ENCODE results near the gene RCHY1. TPM values are rescaled to one million over a fixed set of nuclear protein-coding genes. Genes with fewer than 3 reads are reported as not detected.
A peak's percentile ranks its signal among the peaks of the same experiment; 100 is the strongest.

RCHY1 gene
- total and polyA plus RNA-seq, 2 experiments from 2014 or later: 42.9 to 46.5 TPM

DNA sequence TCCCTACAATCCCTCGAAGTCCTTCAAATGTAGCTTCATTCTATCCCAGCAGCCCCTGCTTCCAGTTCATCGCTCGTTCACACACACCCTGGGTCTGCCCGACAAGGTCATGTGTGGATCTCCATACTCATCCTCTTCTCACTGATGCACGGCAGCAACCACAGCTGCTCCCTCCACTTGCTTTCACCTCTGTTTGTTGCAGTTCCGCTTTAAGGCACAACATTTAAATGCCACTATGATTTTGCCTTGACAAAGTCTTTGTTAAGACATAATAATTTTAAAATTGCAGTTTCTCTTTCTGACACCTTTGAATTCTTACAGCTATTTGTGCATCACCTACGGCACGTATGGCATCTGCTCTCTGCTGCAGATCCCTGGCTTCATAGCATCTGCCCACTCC is 43.5 kb upstream of the RCHY1 start:
- no peak overlapping the region for H3K4me3 ChIP-seq
- H3K79me2 ChIP-seq (replicated peaks; ENCODE audit: insufficient read depth): no peaks in the 10 kb centered on the region

More for the DNA sequence above, 43.5 kb upstream of the RCHY1 start:
- ATAC-seq (no peak), DNase-seq (ENCODE audit: low spot score) (no peak)
- Histone ChIP-seq H3K36me3 (ENCODE audit: insufficient read depth) (no peaks in the 10 kb centered on the region), H3K27me3 (ENCODE audit: insufficient read depth) (no peaks in the 10 kb centered on the region), H3F3A (replicated peaks; ENCODE audit: low read depth) (no peaks in the 10 kb centered on the region), H4K20me1 (replicated peaks; ENCODE audit: insufficient read depth) (no peaks in the 10 kb centered on the region), H3K27ac (ENCODE audit: low read depth) (no peak overlapping the region), H3K4me1 (ENCODE audit: insufficient read depth) (no peaks in the 10 kb centered on the region), H3K9me2 (ENCODE audit: insufficient read depth) (no peaks in the 10 kb centered on the region), H3K4me2 (no peak overlapping the region), H2AFZ (peak overlapping the region; percentile 38; the same call in 1 of the 2 replicates)
- Mint-ChIP-seq H3K27me3 (ENCODE audit: insufficient read depth, low read depth, poor library complexity) (peaks cover 4% of the 10 kb centered on the region), H3K36me3 (ENCODE audit: low read depth) (no peaks in the 10 kb centered on the region; the same call in 2 of the 3 replicates), H3K9me3 (no peaks in the 10 kb centered on the region), H3K27ac (no peak overlapping the region), H3K4me1 (peaks cover 16% of the 10 kb centered on the region), H3K4me3 (no peak overlapping the region)
- TF ChIP-seq, protein P1, sequence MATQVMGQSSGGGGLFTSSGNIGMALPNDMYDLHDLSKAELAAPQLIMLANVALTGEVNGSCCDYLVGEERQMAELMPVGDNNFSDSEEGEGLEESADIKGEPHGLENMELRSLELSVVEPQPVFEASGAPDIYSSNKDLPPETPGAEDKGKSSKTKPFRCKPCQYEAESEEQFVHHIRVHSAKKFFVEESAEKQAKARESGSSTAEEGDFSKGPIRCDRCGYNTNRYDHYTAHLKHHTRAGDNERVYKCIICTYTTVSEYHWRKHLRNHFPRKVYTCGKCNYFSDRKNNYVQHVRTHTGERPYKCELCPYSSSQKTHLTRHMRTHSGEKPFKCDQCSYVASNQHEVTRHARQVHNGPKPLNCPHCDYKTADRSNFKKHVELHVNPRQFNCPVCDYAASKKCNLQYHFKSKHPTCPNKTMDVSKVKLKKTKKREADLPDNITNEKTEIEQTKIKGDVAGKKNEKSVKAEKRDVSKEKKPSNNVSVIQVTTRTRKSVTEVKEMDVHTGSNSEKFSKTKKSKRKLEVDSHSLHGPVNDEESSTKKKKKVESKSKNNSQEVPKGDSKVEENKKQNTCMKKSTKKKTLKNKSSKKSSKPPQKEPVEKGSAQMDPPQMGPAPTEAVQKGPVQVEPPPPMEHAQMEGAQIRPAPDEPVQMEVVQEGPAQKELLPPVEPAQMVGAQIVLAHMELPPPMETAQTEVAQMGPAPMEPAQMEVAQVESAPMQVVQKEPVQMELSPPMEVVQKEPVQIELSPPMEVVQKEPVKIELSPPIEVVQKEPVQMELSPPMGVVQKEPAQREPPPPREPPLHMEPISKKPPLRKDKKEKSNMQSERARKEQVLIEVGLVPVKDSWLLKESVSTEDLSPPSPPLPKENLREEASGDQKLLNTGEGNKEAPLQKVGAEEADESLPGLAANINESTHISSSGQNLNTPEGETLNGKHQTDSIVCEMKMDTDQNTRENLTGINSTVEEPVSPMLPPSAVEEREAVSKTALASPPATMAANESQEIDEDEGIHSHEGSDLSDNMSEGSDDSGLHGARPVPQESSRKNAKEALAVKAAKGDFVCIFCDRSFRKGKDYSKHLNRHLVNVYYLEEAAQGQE (IDR thresholded peaks at IDR 0.05; ENCODE audit: unreplicated experiment): no peak
- no peak for TF ChIP-seq EZH2phosphoT487 (IDR thresholded peaks at IDR 0.05; ENCODE audit: unreplicated experiment)
- TF ChIP-seq JUNB (IDR thresholded peaks at IDR 0.05; ENCODE audit: unreplicated experiment): no peak
- TF ChIP-seq, protein P2, sequence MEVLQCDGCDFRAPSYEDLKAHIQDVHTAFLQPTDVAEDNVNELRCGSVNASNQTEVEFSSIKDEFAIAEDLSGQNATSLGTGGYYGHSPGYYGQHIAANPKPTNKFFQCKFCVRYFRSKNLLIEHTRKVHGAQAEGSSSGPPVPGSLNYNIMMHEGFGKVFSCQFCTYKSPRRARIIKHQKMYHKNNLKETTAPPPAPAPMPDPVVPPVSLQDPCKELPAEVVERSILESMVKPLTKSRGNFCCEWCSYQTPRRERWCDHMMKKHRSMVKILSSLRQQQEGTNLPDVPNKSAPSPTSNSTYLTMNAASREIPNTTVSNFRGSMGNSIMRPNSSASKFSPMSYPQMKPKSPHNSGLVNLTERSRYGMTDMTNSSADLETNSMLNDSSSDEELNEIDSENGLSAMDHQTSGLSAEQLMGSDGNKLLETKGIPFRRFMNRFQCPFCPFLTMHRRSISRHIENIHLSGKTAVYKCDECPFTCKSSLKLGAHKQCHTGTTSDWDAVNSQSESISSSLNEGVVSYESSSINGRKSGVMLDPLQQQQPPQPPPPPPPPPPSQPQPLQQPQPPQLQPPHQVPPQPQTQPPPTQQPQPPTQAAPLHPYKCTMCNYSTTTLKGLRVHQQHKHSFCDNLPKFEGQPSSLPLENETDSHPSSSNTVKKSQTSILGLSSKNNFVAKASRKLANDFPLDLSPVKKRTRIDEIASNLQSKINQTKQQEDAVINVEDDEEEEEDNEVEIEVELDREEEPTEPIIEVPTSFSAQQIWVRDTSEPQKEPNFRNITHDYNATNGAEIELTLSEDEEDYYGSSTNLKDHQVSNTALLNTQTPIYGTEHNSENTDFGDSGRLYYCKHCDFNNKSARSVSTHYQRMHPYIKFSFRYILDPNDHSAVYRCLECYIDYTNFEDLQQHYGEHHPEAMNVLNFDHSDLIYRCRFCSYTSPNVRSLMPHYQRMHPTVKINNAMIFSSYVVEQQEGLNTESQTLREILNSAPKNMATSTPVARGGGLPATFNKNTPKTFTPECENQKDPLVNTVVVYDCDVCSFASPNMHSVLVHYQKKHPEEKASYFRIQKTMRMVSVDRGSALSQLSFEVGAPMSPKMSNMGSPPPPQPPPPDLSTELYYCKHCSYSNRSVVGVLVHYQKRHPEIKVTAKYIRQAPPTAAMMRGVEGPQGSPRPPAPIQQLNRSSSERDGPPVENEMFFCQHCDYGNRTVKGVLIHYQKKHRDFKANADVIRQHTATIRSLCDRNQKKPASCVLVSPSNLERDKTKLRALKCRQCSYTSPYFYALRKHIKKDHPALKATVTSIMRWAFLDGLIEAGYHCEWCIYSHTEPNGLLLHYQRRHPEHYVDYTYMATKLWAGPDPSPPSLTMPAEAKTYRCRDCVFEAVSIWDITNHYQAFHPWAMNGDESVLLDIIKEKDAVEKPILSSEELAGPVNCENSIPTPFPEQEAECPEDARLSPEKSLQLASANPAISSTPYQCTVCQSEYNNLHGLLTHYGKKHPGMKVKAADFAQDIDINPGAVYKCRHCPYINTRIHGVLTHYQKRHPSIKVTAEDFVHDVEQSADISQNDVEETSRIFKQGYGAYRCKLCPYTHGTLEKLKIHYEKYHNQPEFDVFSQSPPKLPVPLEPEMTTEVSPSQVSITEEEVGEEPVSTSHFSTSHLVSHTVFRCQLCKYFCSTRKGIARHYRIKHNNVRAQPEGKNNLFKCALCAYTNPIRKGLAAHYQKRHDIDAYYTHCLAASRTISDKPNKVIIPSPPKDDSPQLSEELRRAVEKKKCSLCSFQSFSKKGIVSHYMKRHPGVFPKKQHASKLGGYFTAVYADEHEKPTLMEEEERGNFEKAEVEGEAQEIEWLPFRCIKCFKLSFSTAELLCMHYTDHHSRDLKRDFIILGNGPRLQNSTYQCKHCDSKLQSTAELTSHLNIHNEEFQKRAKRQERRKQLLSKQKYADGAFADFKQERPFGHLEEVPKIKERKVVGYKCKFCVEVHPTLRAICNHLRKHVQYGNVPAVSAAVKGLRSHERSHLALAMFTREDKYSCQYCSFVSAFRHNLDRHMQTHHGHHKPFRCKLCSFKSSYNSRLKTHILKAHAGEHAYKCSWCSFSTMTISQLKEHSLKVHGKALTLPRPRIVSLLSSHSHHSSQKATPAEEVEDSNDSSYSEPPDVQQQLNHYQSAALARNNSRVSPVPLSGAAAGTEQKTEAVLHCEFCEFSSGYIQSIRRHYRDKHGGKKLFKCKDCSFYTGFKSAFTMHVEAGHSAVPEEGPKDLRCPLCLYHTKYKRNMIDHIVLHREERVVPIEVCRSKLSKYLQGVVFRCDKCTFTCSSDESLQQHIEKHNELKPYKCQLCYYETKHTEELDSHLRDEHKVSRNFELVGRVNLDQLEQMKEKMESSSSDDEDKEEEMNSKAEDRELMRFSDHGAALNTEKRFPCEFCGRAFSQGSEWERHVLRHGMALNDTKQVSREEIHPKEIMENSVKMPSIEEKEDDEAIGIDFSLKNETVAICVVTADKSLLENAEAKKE (CRISPR knock-in tag; IDR thresholded peaks at IDR 0.05): no peak
- no peak for TF ChIP-seq EZH2 (IDR thresholded peaks at IDR 0.05; ENCODE audit: low read depth, unreplicated experiment)
- no peak for TF ChIP-seq STAT1 (IDR thresholded peaks at IDR 0.05; ENCODE audit: unreplicated experiment)
- no peak for TF ChIP-seq POLR2AphosphoS5 (IDR thresholded peaks at IDR 0.05; ENCODE audit: low read depth)
- TF ChIP-seq, protein P3, sequence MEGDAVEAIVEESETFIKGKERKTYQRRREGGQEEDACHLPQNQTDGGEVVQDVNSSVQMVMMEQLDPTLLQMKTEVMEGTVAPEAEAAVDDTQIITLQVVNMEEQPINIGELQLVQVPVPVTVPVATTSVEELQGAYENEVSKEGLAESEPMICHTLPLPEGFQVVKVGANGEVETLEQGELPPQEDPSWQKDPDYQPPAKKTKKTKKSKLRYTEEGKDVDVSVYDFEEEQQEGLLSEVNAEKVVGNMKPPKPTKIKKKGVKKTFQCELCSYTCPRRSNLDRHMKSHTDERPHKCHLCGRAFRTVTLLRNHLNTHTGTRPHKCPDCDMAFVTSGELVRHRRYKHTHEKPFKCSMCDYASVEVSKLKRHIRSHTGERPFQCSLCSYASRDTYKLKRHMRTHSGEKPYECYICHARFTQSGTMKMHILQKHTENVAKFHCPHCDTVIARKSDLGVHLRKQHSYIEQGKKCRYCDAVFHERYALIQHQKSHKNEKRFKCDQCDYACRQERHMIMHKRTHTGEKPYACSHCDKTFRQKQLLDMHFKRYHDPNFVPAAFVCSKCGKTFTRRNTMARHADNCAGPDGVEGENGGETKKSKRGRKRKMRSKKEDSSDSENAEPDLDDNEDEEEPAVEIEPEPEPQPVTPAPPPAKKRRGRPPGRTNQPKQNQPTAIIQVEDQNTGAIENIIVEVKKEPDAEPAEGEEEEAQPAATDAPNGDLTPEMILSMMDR (conservative IDR thresholded peaks at IDR 0.05; ENCODE audit: low read depth in 2 of 2): no peak
- TF ChIP-seq CREB1 (CRISPR knock-in tag; IDR thresholded peaks at IDR 0.05; ENCODE audit: low read depth): no peak
- TF ChIP-seq NANOG (IDR thresholded peaks at IDR 0.05; ENCODE audit: borderline replicate concordance): no peak
- no peak for TF ChIP-seq ZNF331 (CRISPR knock-in tag; IDR thresholded peaks at IDR 0.05; ENCODE audit: low read depth)
- no peak for TF ChIP-seq ZNF114 (CRISPR knock-in tag; IDR thresholded peaks at IDR 0.05)
- TF ChIP-seq, protein P4, sequence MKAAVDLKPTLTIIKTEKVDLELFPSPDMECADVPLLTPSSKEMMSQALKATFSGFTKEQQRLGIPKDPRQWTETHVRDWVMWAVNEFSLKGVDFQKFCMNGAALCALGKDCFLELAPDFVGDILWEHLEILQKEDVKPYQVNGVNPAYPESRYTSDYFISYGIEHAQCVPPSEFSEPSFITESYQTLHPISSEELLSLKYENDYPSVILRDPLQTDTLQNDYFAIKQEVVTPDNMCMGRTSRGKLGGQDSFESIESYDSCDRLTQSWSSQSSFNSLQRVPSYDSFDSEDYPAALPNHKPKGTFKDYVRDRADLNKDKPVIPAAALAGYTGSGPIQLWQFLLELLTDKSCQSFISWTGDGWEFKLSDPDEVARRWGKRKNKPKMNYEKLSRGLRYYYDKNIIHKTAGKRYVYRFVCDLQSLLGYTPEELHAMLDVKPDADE (IDR thresholded peaks at IDR 0.05): no peak
